GM18526 (cell line): ENCODE measurements around the gene GMPR.

Source experiments
- POLR2A ChIP-seq: IDR thresholded peaks from 3 replicates; pipeline ENCODE4 v1.6.1; 2011; ENCODE audit not compliant: insufficient read length; ENCODE audit errors: extremely low read depth

Gene GMPR

DNA sequence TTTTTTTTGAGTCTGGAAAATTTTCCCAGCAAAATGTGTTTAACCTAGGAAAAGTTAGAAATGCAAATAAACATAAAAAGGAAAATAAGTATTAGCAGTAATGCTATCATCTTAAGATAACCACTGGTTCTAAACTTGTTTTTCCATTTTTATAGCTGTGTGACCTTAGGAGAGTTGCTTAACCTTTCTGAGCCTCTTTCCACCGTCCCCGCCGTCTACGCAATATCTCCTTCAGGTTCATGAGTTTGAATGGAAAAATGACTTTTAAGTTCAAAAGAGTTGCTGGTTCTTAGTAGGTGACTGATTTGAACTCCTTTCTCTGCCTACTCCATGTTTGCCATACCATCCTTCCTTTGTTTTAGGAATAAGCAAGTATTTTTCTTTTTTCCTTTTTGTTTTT lies 44.0 kb downstream of the GMPR start:
- TF ChIP-seq POLR2A, result no peak

DNA sequence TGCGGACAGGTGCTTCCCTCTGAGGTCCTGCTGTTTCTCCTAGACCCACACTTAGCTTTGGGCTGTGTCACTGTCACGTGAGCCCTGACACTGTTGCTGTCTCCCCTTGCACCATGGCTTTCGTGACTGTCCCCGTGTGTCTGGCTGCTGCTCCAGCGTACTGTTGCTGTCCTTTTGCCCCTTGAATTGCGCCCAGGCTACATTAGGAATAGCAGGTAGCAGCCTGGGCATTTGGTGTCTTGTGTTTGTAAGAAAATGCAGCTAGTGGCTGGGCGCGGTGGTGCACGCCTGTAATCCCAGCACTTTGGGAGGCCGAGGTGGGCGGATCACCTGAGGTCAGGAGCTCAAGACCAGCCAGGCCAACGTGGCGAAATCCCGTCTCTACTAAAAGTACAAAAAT lies 46.1 kb downstream of the GMPR start:
- no peak for TF ChIP-seq POLR2A

DNA sequence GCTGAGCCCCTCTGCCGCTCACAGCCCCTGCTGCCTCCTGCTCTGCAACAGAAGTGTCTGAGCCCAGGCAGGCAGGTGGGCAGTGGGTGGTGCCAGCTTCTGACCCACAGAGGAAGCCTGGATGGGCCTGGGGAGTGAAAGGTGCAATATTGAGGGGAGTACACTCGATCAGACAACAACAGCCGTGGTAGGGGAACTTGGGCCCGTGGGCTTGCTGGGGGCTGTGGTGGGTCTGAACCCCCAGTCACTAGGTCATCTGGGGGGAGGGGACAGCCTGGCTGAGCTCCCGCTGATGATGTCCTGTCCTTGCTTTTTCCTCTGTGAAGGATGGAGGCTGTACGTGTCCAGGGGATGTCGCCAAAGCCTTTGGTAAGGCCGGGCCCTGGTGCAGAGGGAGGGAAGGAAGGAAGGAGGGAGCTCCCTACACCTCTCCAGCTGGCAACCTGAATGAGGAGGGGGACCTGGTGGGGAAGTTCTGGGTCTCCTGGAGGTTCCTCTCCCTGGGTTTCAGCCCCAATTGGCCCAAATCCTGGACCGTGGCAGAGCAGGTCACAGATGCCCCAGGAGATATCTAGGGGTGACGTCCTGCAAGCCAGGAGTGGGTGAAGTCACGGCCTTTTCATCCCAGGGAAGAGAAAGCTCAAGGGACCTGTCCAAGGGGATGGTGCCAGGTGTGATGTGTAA lies 47.2 kb downstream of the GMPR start:
- TF ChIP-seq POLR2A, result no peak

DNA sequence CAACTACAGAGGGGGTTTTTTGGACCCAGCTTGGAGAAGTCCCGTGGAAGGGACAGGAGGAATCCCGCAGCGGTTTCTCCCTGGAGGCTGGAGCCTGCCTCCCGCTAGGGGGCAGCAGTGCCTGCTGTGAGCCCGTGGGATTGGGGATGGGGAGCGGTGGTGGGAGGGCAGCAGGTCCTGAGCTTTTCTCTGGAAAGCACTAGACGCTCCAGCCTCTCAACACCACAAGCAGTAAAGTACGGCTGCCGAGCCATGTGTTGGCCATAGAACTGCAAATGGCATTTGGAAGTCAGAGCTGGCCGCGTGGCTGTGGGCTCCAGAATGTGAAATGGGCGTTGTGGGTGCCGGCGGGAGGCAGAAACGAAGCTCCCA lies 47.8 kb downstream of the GMPR start:
- no peak for TF ChIP-seq POLR2A

DNA sequence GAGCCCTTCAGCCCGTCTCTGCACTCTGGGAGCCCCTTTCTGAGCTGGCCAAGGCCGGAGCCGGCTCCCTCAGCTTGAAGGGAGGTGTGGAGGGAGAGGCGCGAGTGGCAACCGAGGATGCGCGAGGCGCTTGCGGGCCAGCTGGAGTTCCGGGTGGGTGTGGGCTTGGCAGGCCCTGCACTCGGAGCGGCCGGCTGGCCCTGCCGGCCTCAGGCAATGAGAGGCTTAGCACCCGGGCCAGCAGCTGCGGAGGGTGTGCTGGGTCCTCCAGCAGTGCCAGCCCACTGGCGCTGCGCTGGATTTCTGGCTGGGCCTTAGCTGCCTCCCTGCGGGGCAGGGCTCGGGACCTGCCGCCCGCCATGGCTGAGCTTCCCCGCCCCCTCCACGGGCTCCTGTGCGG lies 49.8 kb downstream of the GMPR start:
- no peak for TF ChIP-seq POLR2A

DNA sequence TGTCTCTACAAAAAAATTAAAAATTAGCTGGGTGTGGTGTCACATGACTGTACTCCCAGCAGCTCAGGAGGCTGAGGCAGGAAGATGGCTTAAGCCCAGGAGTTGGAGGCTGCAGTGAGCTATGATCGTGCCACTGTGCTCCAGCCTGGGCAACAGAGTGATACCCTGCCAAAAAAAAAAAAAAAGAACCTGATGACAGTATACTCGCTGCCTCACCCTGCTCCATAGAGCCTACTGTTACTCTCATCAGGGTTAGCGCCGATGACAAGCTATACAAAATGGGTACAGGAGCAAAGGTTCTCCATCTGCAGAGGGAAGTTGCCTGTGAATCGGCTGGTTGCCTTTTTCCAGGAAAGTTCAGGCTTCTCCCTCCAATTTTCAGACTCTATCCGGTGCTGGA lies 53.4 kb downstream of the GMPR start:
- TF ChIP-seq POLR2A, result no peak

DNA sequence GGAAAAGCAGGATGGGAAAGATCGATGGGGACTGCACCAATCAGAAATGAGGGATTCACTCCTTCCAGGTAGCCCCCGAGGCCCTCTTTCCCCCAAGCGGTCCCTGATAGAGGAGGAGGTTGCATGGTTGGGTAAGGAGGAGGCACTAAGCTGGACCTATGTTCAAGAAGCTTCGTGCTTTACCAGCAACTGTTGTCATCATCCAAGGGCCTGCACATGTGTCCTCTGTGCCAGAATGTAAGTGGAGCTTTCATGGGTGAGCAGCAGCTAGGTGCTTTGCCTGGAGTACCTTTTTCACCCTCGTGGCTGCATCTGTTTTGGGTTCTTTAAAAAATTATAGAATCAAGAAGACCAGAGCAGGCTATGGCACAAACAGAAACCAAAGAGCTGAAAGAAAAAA lies 54.0 kb downstream of the GMPR start:
- TF ChIP-seq POLR2A, result no peak

DNA sequence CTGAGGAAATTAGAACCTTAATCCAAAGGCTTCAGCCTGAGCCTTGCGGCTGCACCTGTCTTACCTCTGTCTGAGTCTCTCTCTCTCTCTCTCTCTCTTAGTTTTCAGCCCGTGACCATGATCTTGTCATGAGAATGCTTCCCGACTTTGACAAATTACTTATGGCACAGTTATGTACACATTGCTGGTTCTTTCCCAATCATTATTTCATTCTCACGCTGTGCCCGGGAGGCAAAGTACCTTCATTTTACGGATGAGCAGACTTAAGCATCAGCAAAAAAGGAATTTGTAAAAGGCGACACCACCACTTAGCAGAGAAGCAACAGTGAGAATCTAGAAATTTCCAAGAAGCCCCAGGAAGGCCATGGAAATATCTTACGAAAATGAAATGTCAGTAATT lies 54.6 kb downstream of the GMPR start:
- TF ChIP-seq POLR2A, result no peak

DNA sequence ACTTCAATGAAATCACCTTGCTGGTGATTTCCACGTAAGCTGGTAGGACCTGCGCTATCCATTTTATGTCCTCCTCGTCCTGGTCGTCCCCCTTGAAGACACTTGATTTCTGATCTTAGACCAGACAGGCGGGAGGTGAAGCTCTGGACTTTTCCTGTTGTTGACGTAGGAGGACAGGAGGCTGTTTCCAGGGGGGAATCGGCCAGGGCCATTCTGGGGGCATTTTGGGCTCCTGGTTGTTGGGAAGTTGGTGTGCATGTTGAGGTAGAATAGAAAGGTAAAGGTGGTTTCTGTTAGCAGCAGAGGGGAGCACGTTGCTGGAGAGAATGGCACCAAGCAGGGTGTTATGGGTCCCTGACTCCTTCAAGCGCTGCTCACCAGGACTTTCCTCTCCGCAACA lies 56.0 kb downstream of the GMPR start:
- no peak for TF ChIP-seq POLR2A

DNA sequence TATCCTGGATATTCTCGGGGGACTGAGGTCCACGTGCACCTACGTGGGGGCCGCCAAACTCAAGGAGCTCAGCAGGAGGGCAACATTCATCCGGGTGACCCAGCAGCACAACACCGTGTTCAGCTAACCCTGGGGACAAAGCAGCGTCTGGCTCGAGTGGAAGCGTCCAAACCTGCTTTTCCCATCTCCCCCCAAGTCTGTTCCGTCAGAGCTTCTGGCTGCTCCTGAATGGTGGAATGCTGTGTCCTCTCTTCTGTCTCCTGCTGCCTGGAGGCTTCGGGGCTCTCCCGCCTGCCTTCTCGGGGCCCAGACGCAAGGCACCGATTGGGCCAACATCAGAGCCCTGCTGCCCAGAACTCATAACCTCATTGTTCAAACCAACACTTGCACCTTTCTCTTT lies 56.7 kb downstream of the GMPR start:
- no peak for TF ChIP-seq POLR2A

DNA sequence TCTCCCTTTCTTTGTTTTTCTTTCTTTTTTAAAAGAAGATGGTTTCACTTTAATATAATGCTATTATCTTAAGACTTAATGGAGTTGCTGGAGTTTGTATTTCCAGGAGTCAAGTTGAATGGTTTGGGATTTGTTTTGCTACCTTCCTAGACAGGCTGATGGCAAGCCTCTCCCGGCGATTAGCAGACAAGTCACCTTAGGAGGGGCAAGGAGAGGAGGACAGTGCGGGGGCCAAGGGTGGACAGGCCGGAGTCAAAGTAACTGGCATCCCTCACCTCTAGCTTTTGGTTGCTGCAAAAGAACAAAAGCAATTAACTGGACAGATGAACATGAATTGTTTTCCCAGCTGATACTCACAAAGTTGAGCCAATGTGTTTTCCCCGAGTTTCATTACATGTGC lies 57.1 kb downstream of the GMPR start:
- no peak for TF ChIP-seq POLR2A

DNA sequence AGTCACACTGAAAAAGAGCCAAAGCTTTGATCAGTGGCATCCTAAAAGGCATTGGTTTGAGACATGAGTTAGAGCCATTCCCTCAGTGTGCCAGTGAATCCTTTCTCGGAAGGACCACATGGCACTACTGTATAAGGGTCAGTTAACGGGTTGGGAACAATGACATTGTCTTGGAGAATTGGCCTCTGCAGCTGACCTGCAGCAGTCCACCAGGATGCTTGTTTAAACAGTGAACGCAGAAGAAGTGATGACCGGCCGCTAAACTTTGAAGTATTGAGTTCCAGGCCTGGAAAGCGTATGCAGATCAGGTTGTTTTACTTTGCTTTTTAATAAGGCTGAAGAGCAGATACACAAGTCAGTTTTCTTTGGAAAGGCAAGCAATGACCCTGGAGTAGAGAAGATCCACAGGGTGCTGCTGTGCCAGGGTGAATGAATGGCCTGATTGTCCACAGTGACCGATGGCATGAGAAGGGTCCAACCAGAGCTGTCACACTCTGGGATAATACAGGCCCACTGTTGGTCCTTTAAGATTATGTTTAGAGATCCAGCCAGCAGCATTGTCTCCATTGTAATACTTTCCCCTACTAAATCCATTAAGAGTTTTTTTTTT lies 57.8 kb downstream of the GMPR start:
- no peak for TF ChIP-seq POLR2A

DNA sequence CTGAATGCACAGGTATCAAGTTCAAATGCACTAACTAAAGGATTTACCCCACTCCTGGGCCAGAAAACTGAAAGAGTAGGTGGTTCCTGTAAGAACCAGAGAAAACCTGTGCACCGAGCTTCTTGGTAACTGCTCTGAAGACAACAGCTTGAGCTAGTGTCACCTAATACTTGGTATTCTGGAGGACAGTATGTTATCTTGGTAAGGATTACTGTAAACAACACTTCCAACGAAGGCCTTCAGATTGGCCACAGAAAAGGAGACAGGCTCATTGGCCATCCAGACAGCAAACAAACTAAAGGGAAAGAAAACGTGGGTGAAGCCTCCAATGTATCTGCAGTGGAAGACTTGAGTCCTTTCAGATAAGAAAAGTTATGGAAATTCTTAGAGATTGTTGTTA lies 61.5 kb downstream of the GMPR start:
- TF ChIP-seq POLR2A, result no peak

DNA sequence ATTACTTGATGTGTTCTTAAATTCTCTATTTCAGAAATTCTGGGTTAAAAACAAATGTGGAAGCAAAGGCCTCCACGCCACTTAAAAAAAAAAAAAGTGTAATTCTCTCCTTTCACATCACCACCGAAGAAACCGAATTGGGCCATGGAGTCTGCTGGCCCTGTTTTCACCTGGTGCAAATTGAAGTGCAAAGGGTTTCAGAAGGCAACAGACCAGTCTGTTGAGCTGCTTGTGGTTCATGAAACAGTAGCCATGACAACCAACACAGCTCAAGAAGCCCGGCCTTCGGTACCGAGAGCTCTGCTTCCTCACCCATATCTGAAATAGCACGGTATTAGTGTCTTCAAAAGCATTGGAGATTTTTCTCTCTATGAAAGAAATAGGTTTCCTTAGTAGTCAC lies 63.1 kb downstream of the GMPR start:
- no peak for TF ChIP-seq POLR2A

DNA sequence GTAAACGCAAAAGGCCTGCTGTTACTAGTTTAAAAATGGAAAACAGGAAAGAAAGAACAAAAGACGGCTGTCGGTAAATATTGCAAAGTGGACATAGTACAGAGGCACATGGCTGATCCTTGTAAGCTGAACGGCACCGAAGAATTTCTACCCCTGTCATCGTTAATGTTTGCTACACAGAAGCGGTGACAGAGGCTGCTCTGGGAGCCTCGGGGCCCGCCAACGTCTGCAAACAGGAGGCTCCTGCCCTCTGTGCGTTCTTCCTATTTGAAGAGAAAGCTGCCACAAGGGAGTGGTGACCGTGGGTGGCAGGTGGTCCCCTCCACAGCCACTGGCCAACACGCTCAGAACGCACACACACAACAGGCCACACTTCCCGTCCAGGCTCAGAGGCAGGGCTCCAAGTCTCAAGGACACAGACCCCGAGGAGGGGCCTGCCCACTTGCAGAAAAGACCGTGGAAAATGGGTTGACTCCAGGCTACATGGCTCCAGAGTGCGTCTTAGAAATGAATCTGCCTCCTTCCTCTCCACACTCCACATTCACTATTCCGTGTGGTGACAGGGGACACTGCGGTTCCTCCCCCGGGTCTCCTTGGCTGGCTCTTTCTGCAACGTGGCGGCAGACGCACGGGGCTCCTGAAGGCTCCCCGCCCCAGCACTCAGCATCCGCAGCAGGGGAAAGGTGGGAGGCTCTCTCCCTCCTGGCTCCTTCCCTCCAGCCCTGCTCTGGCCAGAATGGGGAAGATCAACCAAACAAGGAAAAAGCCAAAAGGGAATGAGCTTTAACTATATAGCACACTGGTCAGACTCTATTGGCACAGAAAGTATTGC lies 64.5 kb downstream of the GMPR start:
- TF ChIP-seq POLR2A, result no peak

DNA sequence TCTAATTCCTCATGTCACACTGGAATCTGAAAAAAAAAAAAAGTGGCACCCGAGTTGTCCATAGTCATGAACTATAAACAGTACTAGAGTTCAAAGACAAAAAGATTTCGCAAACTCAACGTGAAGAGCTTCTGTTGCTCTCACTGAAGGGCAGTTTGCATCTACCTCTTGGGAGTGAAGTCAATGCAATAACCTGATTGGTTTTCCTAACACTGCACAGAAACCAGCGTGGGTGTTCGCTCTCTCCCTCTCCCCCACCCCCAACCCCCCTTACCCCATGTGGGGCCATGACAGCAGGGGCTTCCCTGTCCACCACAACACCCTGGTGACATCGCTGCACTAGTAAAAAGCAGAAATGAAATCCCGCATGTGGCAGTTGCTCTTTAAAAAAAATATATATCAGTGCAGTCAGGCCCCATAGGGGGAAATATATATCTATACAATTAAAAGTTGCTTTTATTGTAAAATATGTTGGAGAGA lies 66.9 kb downstream of the GMPR start:
- TF ChIP-seq POLR2A, result no peak

DNA sequence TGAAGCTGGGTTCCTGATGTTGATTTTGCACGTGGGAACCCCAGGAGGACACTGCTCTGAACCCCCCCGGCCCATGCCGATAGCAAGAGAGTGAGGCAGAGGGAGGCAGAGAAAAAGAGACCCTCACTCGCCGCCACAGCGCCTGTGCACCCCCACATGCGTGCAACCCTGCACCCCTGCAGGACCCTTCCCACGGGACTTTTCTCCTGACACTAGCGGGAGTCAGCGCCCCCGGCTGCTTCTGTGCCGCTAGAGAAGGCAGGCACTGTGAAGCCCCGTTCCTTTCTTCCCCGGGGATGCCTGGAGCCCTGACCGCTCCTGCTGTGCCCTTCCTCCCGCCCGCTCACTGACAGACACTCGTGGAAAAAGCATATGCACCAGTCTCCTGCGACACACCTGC lies 67.4 kb downstream of the GMPR start:
- TF ChIP-seq POLR2A, result no peak

DNA sequence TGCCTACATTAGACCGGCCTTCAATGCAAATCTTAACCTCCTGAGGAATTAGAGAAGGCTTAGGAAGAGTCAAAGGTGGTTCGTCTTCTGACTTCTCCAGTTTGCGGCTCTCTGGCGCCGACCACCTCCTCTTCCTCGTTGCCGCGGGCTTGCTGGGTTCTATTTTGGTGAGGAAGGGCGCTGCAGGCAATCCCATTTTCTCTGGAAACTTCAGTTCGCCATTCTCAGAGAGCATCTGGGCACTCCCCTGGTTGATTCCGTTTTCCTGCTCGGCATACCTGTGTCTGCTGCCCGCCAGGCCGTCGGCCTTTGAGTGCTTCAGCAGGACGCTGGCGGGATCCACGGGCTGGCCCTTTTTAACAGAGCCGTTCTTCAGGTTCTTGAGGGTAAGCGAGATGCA lies 67.9 kb downstream of the GMPR start:
- no peak for TF ChIP-seq POLR2A
